ENCODE measurements around the gene SIPA1L3.

The SIPA1L3 gene

DNA sequence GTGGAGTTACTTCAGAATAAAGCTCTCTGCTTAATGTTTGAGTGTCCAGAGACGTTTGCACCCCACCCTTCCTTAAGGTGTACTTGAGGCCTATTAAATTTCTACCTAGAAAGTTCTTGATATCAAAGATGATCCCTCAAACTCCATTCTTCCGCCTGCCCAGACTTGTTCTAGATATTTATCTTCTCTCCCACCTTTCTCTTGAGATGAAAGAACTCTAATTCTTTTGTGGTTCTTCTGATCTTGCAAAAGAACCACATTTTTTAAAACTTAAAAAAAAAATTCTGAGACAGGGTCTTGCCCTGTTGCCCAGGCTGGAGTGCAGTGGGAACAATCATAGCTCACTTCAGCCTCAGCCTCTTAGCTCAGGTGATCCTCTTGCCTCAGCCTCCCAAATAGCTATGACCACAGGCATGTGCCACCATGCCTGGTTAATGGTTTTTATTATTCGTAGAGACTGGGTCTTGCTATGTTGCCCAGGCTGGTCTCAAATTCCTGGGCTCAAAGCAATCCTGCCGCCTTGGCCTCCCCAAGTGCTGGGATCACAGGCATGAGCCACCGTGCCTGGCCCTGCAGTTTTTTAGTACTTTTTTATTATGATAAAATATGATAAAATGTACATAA is 94.3 kb downstream of the SIPA1L3 start:
- ATAC-seq, result no peak

DNA sequence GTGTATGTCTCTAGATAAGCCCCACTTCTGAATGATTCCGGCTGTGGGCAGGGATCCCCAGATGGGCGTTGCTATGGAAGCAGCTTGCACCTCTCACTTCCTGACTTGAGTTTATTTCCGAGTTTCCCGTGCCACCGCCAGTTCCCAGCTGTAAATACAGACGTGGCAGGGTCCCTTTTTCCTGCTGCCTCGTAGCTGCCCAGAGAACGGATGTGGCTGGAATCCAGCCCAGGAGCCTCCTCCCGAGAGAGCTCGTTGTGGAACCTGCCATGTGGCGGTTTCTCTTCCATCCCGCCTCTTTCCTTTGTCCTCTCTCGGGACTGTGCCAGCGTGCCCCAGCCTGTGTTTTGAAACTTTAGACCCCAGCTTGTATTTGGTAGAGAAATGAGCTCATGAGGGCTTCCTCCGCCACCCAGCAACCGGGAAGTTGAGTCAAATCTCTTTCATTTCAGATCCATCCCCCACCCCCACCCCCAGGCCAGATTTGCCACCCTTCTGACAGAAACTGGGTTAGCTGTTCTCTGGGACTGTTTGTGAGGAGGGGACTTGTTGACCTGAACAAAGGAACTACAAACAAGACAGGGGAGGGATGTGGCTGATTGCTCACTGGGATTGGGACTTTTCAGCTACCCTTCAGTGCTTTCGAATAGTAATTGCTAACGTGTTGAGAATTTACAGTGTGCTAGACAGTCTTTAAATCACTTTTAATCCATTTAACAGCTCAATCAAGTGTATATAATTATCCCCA is 96.6 kb downstream of the SIPA1L3 start:
- peak in 1 of 2 donors; percentile 51 for ATAC-seq

DNA sequence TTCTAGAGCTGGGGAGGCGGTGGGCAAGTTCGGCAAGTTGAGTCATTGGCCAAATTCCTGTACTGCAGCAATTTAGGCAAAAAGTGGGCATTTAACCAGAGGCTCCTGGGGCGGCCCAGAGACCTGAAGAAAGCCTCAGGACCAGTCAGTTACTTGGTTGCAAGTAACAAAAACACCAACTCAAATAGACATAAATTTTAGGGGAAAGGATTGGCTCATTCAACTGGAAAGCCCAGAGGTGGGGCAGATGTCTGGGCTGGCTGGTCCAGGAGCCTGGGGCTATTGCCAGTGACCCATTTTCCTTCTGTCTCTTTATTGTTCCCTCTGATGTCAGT is 97.1 kb downstream of the SIPA1L3 start:
- no peak for ATAC-seq

DNA sequence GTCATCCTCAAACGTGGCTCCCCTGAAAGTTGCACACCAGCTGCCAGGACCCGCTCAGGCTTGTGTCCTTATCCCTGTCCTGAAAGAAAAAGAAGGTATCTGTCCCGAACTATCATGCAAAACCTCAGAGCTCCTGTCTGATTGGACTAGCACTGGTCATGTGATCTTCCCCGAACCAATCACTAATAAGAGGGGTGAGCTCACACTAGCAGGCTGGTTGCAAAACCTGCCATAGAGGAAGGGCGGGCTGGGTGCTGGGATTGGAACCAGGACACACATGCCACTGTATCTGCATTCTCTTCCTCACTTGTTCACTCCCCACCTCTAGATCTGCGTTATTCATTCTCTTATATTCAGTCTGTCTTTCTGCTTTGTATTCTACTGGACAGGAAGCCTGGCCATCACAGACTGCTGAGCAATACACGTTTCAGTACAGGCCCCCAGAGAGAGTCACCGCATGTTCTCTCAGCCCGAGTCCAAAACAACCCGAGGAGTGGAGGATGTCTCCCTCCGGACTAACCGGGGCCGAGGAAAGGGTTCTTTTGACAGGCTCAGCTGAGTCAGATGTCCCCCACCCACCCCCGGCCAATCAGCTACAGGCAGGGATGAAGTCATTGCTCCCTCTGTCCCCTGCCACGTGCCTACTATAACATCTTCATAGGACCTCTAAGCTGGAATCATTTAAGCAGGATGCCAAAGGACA is 97.7 kb downstream of the SIPA1L3 start:
- ATAC-seq, result peak in 1 of 2 donors; percentile 48

DNA sequence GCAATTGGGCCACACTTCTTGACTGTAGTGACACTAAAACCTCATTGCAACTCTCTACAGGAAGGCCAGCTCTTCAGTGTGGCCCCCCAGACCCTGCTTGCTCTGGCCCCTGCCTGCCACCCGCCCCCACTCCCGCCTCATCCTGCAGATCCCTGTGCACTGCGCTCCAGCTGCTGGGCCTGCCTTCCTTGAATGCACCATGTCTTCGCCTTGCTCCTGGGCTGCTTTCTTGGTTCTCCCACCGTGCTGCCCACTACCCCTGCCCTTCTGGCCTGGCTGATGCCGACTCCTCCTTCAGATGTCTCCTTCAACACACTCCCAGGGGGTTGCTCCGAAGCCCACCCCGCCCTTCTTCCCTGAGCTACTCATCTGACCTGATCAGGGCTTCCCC is 98.2 kb downstream of the SIPA1L3 start:
- ATAC-seq, result no peak

DNA sequence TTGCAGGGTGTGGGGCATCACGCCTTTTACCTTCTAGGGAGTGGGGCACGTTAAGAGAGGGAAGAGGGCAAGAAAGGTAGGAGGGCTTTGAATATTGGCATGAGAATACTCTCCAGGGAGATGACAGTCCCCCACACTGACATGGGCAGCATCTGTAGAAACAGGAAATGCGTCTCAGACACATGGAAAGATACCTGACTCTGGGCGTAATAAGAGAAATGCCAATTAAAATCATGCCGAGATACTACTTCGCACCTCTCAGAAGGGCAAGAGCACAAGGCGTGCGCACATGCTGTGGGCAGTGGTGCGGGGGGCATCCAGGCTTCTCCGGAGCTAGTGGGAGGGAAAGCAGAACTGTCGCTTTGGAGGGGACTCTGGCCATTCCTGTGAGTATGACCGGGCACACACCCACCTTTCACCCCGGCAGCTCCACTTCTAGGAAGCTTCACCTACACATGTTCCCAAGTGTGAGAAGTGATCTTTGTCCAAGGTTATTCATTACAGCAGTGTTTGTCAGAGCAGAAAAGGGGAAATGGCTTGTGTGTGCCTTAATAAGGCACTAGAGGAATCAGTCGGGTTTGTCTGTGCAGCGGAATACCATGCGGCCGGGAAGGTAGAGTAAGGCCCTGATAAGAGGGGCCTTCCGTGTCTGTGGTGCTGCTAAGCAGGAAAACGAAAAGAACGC is 99.5 kb downstream of the SIPA1L3 start:
- no peak for ATAC-seq

DNA sequence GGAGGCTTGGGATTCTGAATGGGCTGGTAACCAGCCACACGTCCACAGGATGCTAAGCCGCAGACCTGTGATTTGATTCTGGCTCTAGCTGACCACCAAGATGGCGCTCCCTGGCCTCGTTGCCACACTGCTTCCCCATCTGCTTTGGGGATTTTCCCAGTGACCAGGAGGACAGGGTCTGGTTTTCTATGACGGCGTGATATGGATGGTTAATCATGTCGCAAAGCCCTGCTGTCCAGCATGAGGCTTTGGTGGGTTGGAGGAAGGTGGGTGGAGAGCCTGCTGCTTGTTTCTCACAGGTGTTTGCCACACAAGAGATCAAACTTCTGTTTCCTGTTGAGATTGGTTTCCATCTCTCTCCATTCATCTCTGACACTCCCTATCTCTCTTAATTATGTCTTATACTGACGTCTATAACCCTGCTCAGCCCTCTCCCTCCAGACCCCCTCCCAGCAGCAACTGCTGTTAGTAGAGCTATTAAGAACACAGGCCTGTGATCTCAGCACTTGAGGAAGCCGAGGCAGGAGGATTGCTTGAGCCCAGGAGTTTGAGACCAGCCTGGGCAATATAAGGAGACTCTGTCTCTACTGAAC is 102.7 kb downstream of the SIPA1L3 start:
- ATAC-seq, result no peak

DNA sequence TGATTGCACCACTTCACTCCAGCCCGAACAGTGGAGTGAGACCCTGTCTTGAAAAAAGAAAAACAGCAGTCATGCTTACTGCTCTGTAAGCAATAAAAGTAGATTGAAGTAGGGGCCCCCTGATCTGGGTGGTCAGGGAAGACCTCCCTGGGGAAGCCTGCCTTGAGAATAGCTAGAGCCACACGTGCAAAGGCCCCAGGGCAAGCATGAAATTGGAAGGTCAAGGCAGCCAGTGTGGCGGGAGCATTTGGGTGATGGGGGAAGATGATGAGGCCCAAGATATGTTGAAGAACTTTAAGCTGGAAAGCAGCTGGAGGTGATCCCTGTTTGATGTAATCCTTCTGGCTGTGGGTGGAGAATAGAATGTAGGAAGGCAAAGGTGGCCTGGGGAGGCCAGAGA is 104.4 kb downstream of the SIPA1L3 start:
- no peak for ATAC-seq

DNA sequence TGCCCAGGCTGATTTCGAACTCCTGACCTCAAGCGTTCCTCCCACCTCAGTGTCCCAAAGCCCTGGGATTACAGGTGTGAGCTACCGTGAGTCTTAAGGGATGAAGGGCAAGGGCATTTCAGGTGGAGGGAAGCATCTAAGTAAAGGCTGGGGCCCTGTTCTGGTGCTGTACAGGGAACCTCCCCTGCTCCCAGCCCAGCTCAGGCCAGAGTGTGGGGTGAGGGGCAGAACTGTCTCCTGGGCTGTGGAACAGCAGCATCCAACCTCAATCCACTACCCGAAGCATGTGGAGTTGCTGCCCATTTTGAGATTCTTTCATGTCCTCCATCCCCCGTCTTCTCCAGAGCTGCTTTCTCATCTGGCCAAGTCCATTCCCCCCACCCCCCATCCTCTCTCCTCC is 105.3 kb downstream of the SIPA1L3 start:
- no peak for ATAC-seq

DNA sequence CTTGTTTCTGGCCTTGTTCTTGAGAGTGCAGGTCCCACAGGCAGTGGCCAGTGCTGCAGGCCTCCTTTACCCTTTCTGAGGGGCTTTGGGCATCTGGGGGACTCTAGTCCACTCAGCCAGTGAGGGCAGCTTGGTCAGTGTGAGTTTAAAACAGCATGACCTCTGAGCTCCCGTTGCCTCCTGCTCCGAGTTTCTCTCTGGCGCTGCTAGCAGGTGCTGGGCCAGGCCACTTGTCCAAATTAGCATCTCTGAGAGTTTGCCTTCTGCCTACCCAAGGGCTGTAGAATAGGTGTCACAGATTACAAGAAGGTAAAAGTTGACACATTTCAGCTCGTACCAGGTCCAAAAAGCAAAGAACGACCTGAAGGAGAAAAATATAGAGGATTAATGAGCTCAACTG is 105.9 kb downstream of the SIPA1L3 start:
- ATAC-seq, result no peak

DNA sequence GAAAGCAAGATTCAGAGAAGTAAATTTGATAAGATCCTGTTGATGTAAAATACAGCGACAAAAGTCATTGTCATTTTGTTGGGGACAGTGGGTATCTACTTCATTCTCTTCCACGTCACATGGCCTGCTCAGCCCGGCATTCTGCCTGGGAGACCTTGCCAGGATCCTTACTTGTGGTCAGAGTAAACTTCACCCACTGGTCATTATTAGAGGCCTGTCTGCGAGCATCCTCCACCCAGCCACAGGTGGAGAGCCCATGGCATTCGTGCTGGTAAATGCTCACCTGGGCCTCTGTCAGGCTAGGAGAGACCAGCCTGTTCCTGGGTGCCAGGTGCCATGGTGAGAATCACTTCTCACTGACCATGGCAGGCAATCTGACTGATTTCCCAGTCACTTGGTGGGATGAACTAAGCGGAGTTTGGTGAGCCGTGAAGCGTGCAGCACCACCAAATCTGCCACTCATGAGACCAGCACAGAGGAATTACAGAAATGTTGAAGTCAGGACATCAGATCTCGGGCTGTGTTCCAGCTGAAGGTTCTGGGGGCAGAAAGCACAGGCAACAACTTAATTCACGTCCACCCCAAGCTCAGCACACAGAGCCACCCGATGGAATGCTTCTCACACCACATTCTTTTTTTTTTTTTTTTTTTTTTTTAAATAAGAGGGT is 107.0 kb downstream of the SIPA1L3 start:
- ATAC-seq, result no peak

DNA sequence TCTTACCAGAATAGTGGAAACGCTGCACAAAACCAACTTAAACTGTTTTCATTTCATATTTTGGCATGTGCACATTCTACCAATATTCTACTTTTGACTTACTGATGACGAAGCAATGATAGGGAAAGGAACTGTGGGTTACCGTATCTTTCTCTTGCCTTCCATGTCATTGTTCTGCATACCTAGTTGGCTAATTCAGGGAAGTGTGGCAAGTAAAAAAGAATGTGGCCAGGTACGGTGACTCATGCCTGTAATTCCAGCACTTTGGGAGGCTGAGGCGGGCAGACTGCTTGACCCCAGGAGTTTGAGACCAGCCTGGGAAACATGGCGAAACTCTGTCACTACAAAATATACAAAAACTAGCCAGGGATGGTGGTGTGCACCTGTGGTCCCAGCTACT is 108.2 kb downstream of the SIPA1L3 start:
- ATAC-seq, result no peak

DNA sequence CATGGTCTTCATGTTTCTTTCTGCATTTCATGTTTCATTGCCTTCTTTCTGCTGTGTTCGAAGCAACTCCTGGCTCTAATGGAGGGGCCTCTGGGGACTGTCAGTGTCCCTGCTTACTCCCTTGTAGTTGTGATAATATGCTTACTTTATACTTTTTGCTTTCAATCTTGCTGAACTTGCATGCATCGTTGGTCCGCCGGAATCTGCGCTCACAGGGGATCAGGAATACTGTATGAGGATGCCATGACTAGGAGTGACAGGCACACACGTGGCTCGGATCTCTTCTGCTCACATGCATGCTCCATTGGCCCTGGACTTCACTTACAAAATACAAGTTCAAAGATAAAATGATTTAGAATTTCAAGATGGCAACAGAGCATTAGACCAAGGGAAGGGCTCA is 108.8 kb downstream of the SIPA1L3 start:
- no peak for ATAC-seq

DNA sequence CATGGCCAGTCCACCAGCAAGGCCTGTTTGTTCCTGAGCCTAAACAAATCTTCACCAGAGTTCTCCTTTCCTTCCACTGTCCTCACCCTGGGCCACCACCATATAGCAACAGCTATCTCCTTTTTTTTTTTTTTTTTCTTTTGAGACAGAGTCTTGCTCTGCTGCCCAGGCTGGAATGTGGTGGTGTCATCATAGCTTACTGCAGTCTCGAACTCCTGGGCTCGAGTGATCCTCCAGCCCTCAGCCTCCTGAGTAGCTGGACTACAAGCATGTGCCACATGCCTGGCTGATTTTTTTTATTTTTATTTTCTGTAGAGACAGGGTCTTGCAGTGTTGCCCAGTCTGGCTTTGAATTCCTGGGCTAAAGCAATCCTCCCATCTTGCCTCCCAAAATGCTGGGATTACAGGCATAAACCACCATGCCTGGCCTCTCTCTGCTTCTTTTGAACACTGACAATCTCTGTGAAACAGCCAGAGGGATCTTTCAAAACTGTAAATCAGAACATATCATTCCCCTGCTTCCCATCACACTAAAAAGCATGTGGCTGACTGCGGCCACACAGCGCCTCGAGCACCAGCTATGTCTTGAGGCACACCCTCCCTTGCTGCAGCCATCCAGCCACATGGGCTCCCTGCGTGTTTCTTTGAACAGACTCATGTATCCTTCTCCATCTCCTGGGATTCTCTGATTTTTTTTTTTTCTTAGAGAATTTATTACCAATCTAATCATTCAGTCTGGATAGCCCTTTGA is 110.6 kb downstream of the SIPA1L3 start:
- ATAC-seq, result no peak

DNA sequence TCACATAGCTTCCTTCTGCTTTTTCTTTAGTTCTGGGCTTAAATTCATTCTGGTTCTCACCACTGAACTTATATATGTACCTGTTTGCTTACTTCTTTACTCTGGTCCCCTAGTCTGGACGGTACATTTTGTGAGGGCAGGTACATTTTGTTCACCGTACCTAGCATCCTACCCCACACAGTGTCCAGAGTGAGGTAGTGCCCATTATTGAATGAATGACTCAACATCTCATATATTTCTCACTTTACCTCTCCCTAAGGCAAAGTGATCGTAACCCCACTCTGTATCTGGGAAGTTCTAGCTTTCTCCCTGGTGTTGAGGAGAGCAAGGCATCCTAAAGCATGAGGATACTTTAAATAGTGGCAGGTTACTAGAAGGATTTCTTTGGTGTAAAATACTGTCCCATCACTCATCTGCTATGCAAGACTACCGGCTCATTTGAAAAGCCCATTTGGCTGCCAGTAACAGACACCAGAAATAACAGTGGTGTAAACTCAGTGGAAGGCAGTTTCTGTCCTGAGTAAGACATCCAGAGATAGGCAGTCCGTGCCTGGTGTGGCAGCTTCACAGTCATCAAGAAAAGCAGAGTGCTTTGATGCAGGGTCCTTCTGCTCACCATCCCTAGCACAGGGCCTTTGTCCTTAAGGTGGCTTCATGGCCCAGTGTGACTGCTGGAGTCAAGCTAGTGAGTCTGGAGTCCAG is 111.8 kb downstream of the SIPA1L3 start:
- ATAC-seq, result no peak

DNA sequence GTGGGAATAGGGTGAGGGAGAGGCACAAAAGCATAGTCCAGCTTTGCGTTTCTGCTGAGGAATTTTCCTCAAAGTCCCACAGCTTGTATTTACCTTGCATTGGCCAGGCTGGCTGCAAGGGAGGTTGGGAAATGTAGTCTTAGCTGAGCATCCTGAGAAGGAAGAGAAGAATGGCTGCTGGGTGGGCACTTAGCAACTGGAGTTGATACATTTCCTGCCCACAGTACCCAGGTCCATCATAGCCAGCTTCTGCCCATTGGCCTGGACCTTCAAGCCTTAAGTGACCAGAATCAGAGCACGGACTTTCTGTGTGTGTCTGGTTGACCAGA is 112.4 kb downstream of the SIPA1L3 start:
- ATAC-seq, result no peak

DNA sequence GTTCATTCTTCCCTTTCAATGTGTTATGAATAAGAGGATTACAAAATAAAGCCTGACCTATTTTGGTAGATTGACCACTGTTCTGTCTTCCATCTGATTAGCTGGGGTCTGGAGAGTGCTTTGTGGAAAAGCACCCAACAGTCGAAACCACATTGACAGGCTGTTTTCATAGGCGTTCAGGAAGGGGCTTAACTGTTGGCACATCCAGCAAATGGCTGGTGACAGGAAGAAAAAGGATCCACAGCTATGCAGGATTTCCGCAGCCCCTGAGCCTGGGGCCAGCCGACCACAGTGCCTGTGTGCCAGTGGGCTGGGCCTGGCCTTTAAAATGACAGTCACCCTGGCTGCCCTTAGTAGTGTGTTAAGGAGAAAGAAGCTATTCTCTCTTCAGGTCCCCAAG is 113.3 kb downstream of the SIPA1L3 start:
- no peak for ATAC-seq

DNA sequence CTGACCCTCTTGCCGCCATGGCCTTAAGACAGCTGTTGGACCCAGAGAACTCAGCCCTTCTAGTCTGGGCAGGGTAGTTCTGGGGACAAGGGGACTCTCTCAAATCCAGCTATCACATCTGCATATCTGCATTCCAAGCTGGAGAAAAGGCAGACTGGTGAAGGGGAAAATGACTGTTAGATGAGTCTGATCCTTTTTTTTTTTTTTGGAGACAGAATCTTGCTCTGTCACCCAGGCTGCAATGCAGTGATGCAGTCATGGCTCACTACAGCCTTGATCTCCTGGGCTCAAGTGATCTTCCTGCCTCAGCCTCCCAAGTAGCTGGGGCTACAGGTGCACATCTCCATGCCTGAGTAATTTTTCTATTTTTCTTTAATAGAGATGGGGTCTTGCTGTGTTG is 114.3 kb downstream of the SIPA1L3 start:
- ATAC-seq, result no peak

DNA sequence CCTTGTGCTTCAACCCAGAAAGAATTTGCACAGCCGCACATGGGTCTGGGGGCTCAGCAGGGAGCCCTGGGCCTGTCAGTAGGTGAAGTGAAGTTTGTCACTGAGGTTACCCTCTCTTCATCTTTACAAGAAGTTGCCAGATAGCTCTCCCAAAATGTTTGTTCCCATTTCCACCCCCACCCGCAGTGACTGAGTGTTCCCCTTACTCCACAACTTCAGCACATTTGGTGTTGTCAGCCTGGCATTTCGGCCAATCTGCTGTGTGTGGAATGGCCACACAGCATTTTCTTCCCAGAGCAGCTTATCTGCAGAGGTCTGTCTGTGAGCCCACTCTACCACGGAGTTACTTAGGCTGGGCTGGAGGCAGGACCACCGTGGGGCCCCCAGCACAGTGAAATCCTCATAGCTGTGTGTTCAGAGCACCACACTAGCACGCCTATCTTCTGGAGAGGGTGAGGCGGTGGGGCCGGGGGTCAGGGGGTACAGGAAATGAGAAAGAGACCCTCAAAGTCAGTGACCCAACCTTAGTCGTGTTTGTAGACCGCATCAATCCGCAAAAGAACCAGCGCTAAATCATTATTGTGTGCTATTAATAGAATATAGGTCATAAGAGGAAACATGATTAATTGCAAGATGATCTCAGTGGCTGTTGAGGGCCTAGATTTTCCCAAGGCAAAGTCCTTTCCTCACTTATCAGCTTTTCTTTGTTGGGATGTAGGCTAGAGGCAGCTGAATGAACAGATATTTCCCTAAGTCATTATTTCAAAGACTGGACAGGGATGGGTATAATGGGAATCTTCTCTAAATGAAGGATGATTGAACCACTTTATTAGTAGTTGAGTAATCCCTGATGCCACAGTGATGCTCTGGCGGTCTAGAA is 116.0 kb downstream of the SIPA1L3 start:
- ATAC-seq, result peak in 1 of 2 donors; percentile 38

All from activated CD4-positive, CD25-positive, alpha-beta regulatory T cell treated with anti-CD3 and anti-CD28 coated beads, Interleukin-2, amount 50 U/mL, for 24 hours (primary cell).